K562 (cell line): ENCODE results near the gene TFF2. TPM values are rescaled to one million over a fixed set of nuclear protein-coding genes. Genes with fewer than 3 reads are reported as not detected.
A peak's percentile ranks its signal among the peaks of the same experiment; 100 is the strongest.

ENCODE experiments used
- ATAC-seq: fragments of 200-7000 bp; cut with Tn5 transposase; 3 replicates; pipeline ENCODE4 v1.9.1; 2020; ENCODE audit warnings: moderate library complexity
- BruUV-seq: library from RNA; stranded (reverse); fragments of 400-500 nt; replicated peaks from 2 replicates; lab custom pipeline; 2021; lab: Mats Ljungman, UMichigan
- CTCF ChIA-PET: fragments of 300-600 bp; formaldehyde crosslinking; extraction: SDS; loops from one replicate; lab custom pipeline; 2021; ENCODE audit warnings: low intra/inter-chr PET ratio; lab: Yijun Ruan, JAX
- POLR2A ChIA-PET: fragments of 300-600, 350-650 bp; sonication (Branson Sonifier 250); formaldehyde crosslinking; extraction: SDS; loops from one replicate; lab custom pipeline; 2021; ENCODE audit warnings: antibody characterized with exemption, inconsistent platforms; lab: Yijun Ruan, JAX
- DNase-seq, 4 experiments: peaks; one replicate each; pipeline versions ENCODE4 v3.0.0 to v3.0.0-alpha.2; 2011 to 2018; ENCODE audit warnings: low spot score in 3 of 4, mixed read lengths in 3 of 4; ENCODE audit errors: extremely low read depth in 1 of 4
- FAIRE-seq: peaks from 2 replicates; lab custom pipeline; 2011; peaks lifted over from hg19 to GRCh38; lab: Jason Lieb, UNC
- H2AFZ ChIP-seq: 2 replicates; pipeline ENCODE4 v1.6.0; 2011; ENCODE audit warnings: low read depth, low read length, control low read depth, inconsistent platforms
- H3K27ac ChIP-seq: fragments of 200-600 bp; 3 replicates; pipeline ENCODE4 v1.8.0; 2011; ENCODE audit warnings: low read depth, mild to moderate bottlenecking, control low read depth, inconsistent platforms, low read length, moderate library complexity, mixed read lengths; ENCODE audit errors: extremely low read depth
- H3K27me3 ChIP-seq, 2 experiments: fragments of 300-600 bp in 1 of 2; 2 replicates in 1 of 2; 3 replicates in 1 of 2; pipeline versions ENCODE4 v1.6.0 to v1.8.0; 2011; ENCODE audit warnings: inconsistent platforms in 2 of 2, low read length in 2 of 2, mild to moderate bottlenecking in 1 of 2, mixed read lengths in 1 of 2, moderate library complexity in 1 of 2; ENCODE audit not compliant: control insufficient read depth in 2 of 2, insufficient read depth in 2 of 2
- H3K36me3 ChIP-seq: fragments of 300-600 bp; 3 replicates; pipeline ENCODE4 v1.8.0; 2011; ENCODE audit warnings: mild to moderate bottlenecking, low read length, inconsistent platforms; ENCODE audit not compliant: control insufficient read depth, insufficient read depth
- H3K4me1 ChIP-seq, 2 experiments: fragments of 200-600 bp in 1 of 2; replicated peaks in 1 of 2; 2 replicates in 1 of 2; 3 replicates in 1 of 2; pipeline versions ENCODE4 v1.5.1 to v1.8.0; 2011; ENCODE audit warnings: inconsistent platforms in 2 of 2, low read length in 2 of 2, mild to moderate bottlenecking in 1 of 2, mixed read lengths in 1 of 2, moderate library complexity in 1 of 2; ENCODE audit not compliant: control insufficient read depth in 2 of 2, insufficient read depth in 2 of 2
- H3K4me2 ChIP-seq: 2 replicates; pipeline ENCODE4 v1.6.1; 2011; ENCODE audit warnings: low read length, control low read depth, inconsistent platforms, mixed read lengths; ENCODE audit not compliant: insufficient read depth
- H3K4me3 ChIP-seq: fragments of 200-600 bp; sonication (generic), shearing (Covaris generic); 2 replicates; pipeline ENCODE4 v1.5.1; 2016; ENCODE audit warnings: control low read depth, inconsistent platforms
- H3K79me2 ChIP-seq: fragments of 200-600 bp; 3 replicates; pipeline ENCODE4 v1.8.0; 2011; ENCODE audit warnings: low read length, inconsistent platforms; ENCODE audit not compliant: control insufficient read depth, insufficient read depth
- H3K9ac ChIP-seq, 2 experiments: 2 replicates each; pipeline versions ENCODE4 v1.6.0 to v1.6.1; 2011; ENCODE audit warnings: low read depth in 2 of 2, low read length in 2 of 2, control low read depth in 1 of 2, inconsistent platforms in 1 of 2, mild to moderate bottlenecking in 1 of 2, mixed read lengths in 1 of 2; ENCODE audit not compliant: insufficient read depth in 1 of 2
- H3K9me1 ChIP-seq: one replicate; pipeline ENCODE4 v1.6.0; 2011; ENCODE audit warnings: inconsistent platforms, mild to moderate bottlenecking, low read length, moderate library complexity; ENCODE audit not compliant: control insufficient read depth, insufficient read depth
- H3K9me3 ChIP-seq: replicated peaks from 2 replicates; pipeline ENCODE4 v1.5.1; 2011; ENCODE audit warnings: low read depth, low read length, inconsistent platforms; ENCODE audit not compliant: control insufficient read depth, insufficient read depth
- H4K20me1 ChIP-seq: replicated peaks from 2 replicates; pipeline ENCODE4 v1.6.1; 2011; ENCODE audit warnings: low read length, inconsistent platforms, mixed read lengths; ENCODE audit not compliant: control insufficient read depth, insufficient read depth
- CTCF ChIP-seq, 3 experiments: IDR thresholded peaks in 2 of 3; conservative IDR thresholded peaks in 1 of 3; 2 replicates each; pipeline ENCODE4 v1.5.1; 2011 to 2012; ENCODE audit warnings: low read length in 3 of 3, mild to moderate bottlenecking in 3 of 3, control low read depth in 2 of 3, improper control_type of control experiment in 1 of 3, inconsistent platforms in 1 of 3, low read depth in 1 of 3, mixed read lengths in 1 of 3, moderate library complexity in 1 of 3; ENCODE audit not compliant: insufficient read depth in 2 of 3
- FIP1L1 ChIP-seq: fragments of 200-400 bp; formaldehyde crosslinking; IDR thresholded peaks from 2 replicates; pipeline ENCODE4 v1.6.1; 2018; ENCODE audit warnings: mild to moderate bottlenecking, low read depth, low read length; ENCODE audit not compliant: poor library complexity, severe bottlenecking
- KLF10 ChIP-seq: fragments of 250-450 bp; sonication (Bioruptor Pico); IDR thresholded peaks from 2 replicates; pipeline ENCODE4 v1.6.1; 2021; ENCODE audit warnings: matching md5 sums
- NRF1 ChIP-seq, 2 experiments: fragments of 450-650 bp; IDR thresholded peaks in 1 of 2; conservative IDR thresholded peaks in 1 of 2; 2 replicates each; pipeline ENCODE4 v1.6.1; 2014; ENCODE audit warnings: mild to moderate bottlenecking in 2 of 2
- RBM17 ChIP-seq: fragments of 200-400 bp; formaldehyde crosslinking; IDR thresholded peaks from 2 replicates; pipeline ENCODE4 v1.6.1; 2017; ENCODE audit warnings: low read depth, mild to moderate bottlenecking, low read length, borderline replicate concordance
- SMC3 ChIP-seq: conservative IDR thresholded peaks from 2 replicates; pipeline ENCODE4 v1.6.1; 2011; ENCODE audit warnings: low read depth, low read length, improper control_type of control experiment; ENCODE audit not compliant: insufficient read depth
- TBP ChIP-seq: optimal IDR thresholded peaks from 2 replicates; pipeline ENCODE3; 2011; ENCODE audit warnings: low read depth, low read length, improper control_type of control experiment
- WGBS: fragments of 100-300 bp; shearing (Covaris generic); methylation state at CpG from one replicate; pipeline ENCODE4 v1.1.6; 2016; ENCODE audit warnings: low coverage, mixed read lengths; ENCODE audit not compliant: insufficient coverage; ENCODE audit errors: missing lambda C conversion rate; 5-methylcytosine and 5-hydroxymethylcytosine counted together
- in situ Hi-C: fragments of 300-500 bp; cut with MboI; formaldehyde crosslinking; loops from 4 replicates; pipeline ENCODE4 v1.15.0; 2018; ENCODE audit warnings: inconsistent platforms, mixed read lengths
- intact Hi-C: fragments of 100-400 bp; cut with micrococcal nuclease; formaldehyde crosslinking; loops from 2 replicates; pipeline ENCODE4 v1.14.2; 2022
- polyA plus RNA-seq, 8 experiments: library from polyadenylated mRNA; depleted of rRNA in 4 of 8; stranded (reverse) in 5 of 8; unstranded in 3 of 8; fragments of >200 nt; fragmentation: Nextera tagmentation in 2 of 8; fragmentation: Illumina TruSeq in 1 of 8; extraction: Ambion mirVana in 2 of 8; extraction: Trizol in 1 of 8; gene quantifications; 2 replicates each; pipeline versions ENCODE4 v1.2.1 to v1.2.3, GENCODE V29; 2011 to 2014; ENCODE audit warnings: inconsistent platforms in 1 of 8, missing spikeins in 1 of 8
- total RNA-seq, 7 experiments: library from RNA; depleted of rRNA in 6 of 7; stranded (reverse); fragments of >200 nt in 6 of 7; fragmentation: Illumina TruSeq in 2 of 7; extraction: Trizol in 2 of 7; gene quantifications; 2 replicates each; pipeline versions ENCODE4 v1.2.1 to v1.2.3, GENCODE V29; 2011 to 2021; ENCODE audit warnings: low replicate concordance in 1 of 7

TFF2 gene
- total and polyA plus RNA-seq, 9 of the 15 experiments (the other 6 are each of a cell fraction or from before 2014, with no cell fraction given) = not detected

- no TSS peak for BruUV-seq
- peaks cover 3% of the 10 kb centered on the region for H3K9me1 ChIP-seq
- CTCF ChIA-PET = interaction anchor here (0.6 to 2.5 kb wide), 7 partner anchors 11 to 521 kb away, joined by 3 to 33 read pairs (median 4); no protein-coding TSS in a partner anchor
- intact Hi-C loops = loop anchor here (1.0 kb wide), 1 partner anchor 141 kb away; no protein-coding TSS in a partner anchor
- no peak overlapping the region for H3K4me2 ChIP-seq
- WGBS = 1% methylated on average over 23 of the region's 23 CpGs
- in situ Hi-C loops = no loop called here
- no peak overlapping the region for H3K27ac ChIP-seq
- ATAC-seq (peak; percentile 10; the same call in 1 of the 3 replicates), DNase-seq (peak in 2 of 4 experiments; percentile 39 to 44)
- H3K9me3 ChIP-seq = no peaks in the 10 kb centered on the region
- no peaks in the 10 kb centered on the region for H3K36me3 ChIP-seq
- peaks cover 0 to 13% of the 10 kb centered on the region in 2 experiments; a peak in 2 of 5 replicates for H3K4me1 ChIP-seq
- H3K9ac ChIP-seq = no peak overlapping the region
- H4K20me1 ChIP-seq = peaks cover 32% of the 10 kb centered on the region
- no peak for TF ChIP-seq TBP
- peak in 1 of 3 experiments; percentile 14; a peak in 2 of 6 replicates for TF ChIP-seq CTCF (IDR thresholded peaks at IDR 0.05 in 2 of 3, conservative IDR thresholded peaks at IDR 0.05 in 1 of 3; ENCODE audit: insufficient read depth in 2 of 3, low read depth in 1 of 3, low read length in 3 of 3)
- TF ChIP-seq KLF10 (CRISPR knock-in tag) = no peak
- peak; percentile 40 to 47; a peak in 1 of 4 replicates for TF ChIP-seq NRF1 (conservative IDR thresholded peaks at IDR 0.05 in 1 of 2, IDR thresholded peaks at IDR 0.05 in 1 of 2)
- no peak for TF ChIP-seq RBM17
- TF ChIP-seq SMC3 = 0 out of 2 replicates have a peak, but pooled peaks have one; percentile 6
- no peak for TF ChIP-seq FIP1L1
- TF ChIP-seq, all 486 proteins: peak for 3
- H2AFZ ChIP-seq = no peak overlapping the region
- H3K27me3 ChIP-seq = peaks cover 40 to 92% of the 10 kb centered on the region in 2 experiments; a peak in 4 of 5 replicates
- POLR2A ChIA-PET = no interaction called here
- FAIRE-seq = peak; percentile 15
- no peaks in the 10 kb centered on the region for H3K79me2 ChIP-seq
- no peak overlapping the region for H3K4me3 ChIP-seq
These were observed 41.7 kb downstream of the TFF2 start for GRCh38 chr21:42308914-42309752.
